Liver (tissue), 9 donors: Measurements from ENCODE around the gene SASH1. TPM values are rescaled to one million over a fixed set of nuclear protein-coding genes. Genes with fewer than 3 reads are reported as not detected.

Source experiments
- DNase-seq: peaks from one replicate; pipeline ENCODE4 v3.0.0-alpha.2; 2017; ENCODE audit warnings: low spot score
- H3K27ac ChIP-seq, 2 donors: one replicate each; pipeline ENCODE4 v1.7.0; 2013; ENCODE audit warnings: inconsistent platforms in 2 of 2, low read length in 2 of 2, control low read depth in 1 of 2, low read depth in 1 of 2, mild to moderate bottlenecking in 1 of 2
- H3K27me3 ChIP-seq, 4 donors: one replicate each; pipeline versions ENCODE4 v1.6.1 to v1.7.0; 2013; ENCODE audit warnings: low read length in 3 of 4, inconsistent platforms in 1 of 4, mild to moderate bottlenecking in 1 of 4, moderate library complexity in 1 of 4; ENCODE audit not compliant: control insufficient read depth in 4 of 4, insufficient read depth in 4 of 4
- H3K36me3 ChIP-seq, 4 donors: one replicate each; pipeline versions ENCODE4 v1.6.1 to v1.7.0; 2013; ENCODE audit warnings: low read length in 3 of 4, mild to moderate bottlenecking in 3 of 4, low read depth in 1 of 4, moderate library complexity in 1 of 4; ENCODE audit not compliant: control insufficient read depth in 4 of 4, insufficient read depth in 3 of 4
- H3K4me1 ChIP-seq, 4 donors: one replicate each; pipeline versions ENCODE4 v1.6.1 to v1.7.0; 2013; ENCODE audit warnings: low read length in 3 of 4, mild to moderate bottlenecking in 3 of 4, moderate library complexity in 1 of 4; ENCODE audit not compliant: control insufficient read depth in 4 of 4, insufficient read depth in 4 of 4
- H3K4me3 ChIP-seq, 3 donors: one replicate each; pipeline versions ENCODE4 v1.6.1 to v1.7.0; 2013; ENCODE audit warnings: low read length in 3 of 3, control low read depth in 1 of 3, low read depth in 1 of 3, mild to moderate bottlenecking in 1 of 3
- H3K9ac ChIP-seq, 2 donors: one replicate each; pipeline ENCODE4 v1.7.0; 2013; ENCODE audit warnings: low read length in 2 of 2, mild to moderate bottlenecking in 2 of 2, moderate library complexity in 2 of 2, control low read depth in 1 of 2, low read depth in 1 of 2
- H3K9me3 ChIP-seq, 4 donors: one replicate each; pipeline versions ENCODE4 v1.6.1 to v1.7.0; 2013; ENCODE audit warnings: low read length in 3 of 4; ENCODE audit not compliant: control insufficient read depth in 4 of 4
- ATF3 ChIP-seq: IDR thresholded peaks from 2 replicates; pipeline ENCODE4 v1.6.1; 2016; ENCODE audit warnings: antibody characterized with exemption
- EGR1 ChIP-seq, 2 donors: IDR thresholded peaks; 2 replicates each; pipeline ENCODE4 v1.6.1; 2016 to 2018; ENCODE audit warnings: antibody characterized with exemption in 2 of 2, low read depth in 2 of 2
- FOXA1 ChIP-seq: IDR thresholded peaks from 2 replicates; pipeline ENCODE4 v1.6.1; 2016; ENCODE audit warnings: antibody characterized with exemption
- FOXA2 ChIP-seq: IDR thresholded peaks from 2 replicates; pipeline ENCODE4 v1.6.1; 2016; ENCODE audit warnings: antibody characterized with exemption
- GABPA ChIP-seq, 2 donors: IDR thresholded peaks in 1 of 2; conservative IDR thresholded peaks in 1 of 2; 2 replicates each; pipeline ENCODE4 v1.6.1; 2016; ENCODE audit warnings: antibody characterized with exemption in 2 of 2, mild to moderate bottlenecking in 1 of 2, moderate library complexity in 1 of 2
- HNF4A ChIP-seq, 2 donors: conservative IDR thresholded peaks; 2 replicates each; pipeline ENCODE4 v1.6.1; 2016; ENCODE audit warnings: antibody characterized with exemption in 2 of 2, mild to moderate bottlenecking in 2 of 2
- HNF4G ChIP-seq: IDR thresholded peaks from 2 replicates; pipeline ENCODE4 v1.6.1; 2016; ENCODE audit warnings: antibody characterized with exemption
- JUND ChIP-seq, 2 donors: IDR thresholded peaks; 2 replicates each; pipeline ENCODE4 v1.6.1; 2016; ENCODE audit warnings: antibody characterized with exemption in 2 of 2
- NR2F2 ChIP-seq: IDR thresholded peaks from 2 replicates; pipeline ENCODE4 v1.6.1; 2016; ENCODE audit warnings: antibody characterized with exemption
- RAD21 ChIP-seq, 2 donors: IDR thresholded peaks; 2 replicates each; pipeline ENCODE4 v1.6.1; 2016; ENCODE audit warnings: antibody characterized with exemption in 2 of 2, mild to moderate bottlenecking in 2 of 2
- REST ChIP-seq: IDR thresholded peaks from 2 replicates; pipeline ENCODE4 v1.6.1; 2016; ENCODE audit warnings: antibody characterized with exemption, mild to moderate bottlenecking
- RXRA ChIP-seq, 2 donors: IDR thresholded peaks; 2 replicates each; pipeline ENCODE4 v1.6.1; 2017 to 2018; ENCODE audit warnings: antibody characterized with exemption in 2 of 2, mild to moderate bottlenecking in 1 of 2
- SP1 ChIP-seq: IDR thresholded peaks from 2 replicates; pipeline ENCODE4 v1.6.1; 2018; ENCODE audit warnings: antibody characterized with exemption, mild to moderate bottlenecking
- TAF1 ChIP-seq: conservative IDR thresholded peaks from 2 replicates; pipeline ENCODE4 v1.6.1; 2016; ENCODE audit warnings: antibody characterized with exemption, mild to moderate bottlenecking
- YY1 ChIP-seq: IDR thresholded peaks from 2 replicates; pipeline ENCODE4 v1.6.1; 2016; ENCODE audit warnings: antibody characterized with exemption, mild to moderate bottlenecking
- WGBS: extraction: QIAGEN DNeasy Blood & Tissue Kit; methylation state at CpG from one replicate; pipeline ENCODE4 v1.1.7; 2013; 5-methylcytosine and 5-hydroxymethylcytosine counted together
- polyA plus RNA-seq, 2 donors: library from polyadenylated mRNA; stranded (reverse) in 1 of 2; unstranded in 1 of 2; fragments of 200-250 nt in 1 of 2; fragments of >200 nt in 1 of 2; fragmentation: Nextera tagmentation in 1 of 2; extraction: Ambion mirVana in 1 of 2; gene quantifications; one replicate each; pipeline versions ENCODE4 v1.2.1 to v1.2.3, GENCODE V29; 2013 to 2015
- total RNA-seq, 2 donors: library from RNA; depleted of rRNA; stranded (reverse); fragments of >200 nt; gene quantifications; one replicate each; pipeline ENCODE4 v1.2.3, GENCODE V29; 2014
- TF ChIP-seq, protein P1 (sequence below): IDR thresholded peaks from 2 replicates; pipeline ENCODE4 v1.6.1; 2016; ENCODE audit warnings: antibody characterized with exemption
- TF ChIP-seq, protein P2 (sequence below): fragments of 150-350 bp; IDR thresholded peaks from 2 replicates; pipeline ENCODE4 v1.5.1; 2017; ENCODE audit warnings: improper control_type of control experiment, low read depth, low read length; ENCODE audit not compliant: missing input control
- donor health status: healthy.
- donor health status: healthy.
- donor health status: healthy.
- donor health status: healthy.
- donor health status: healthy.

The SASH1 gene
- total and polyA plus RNA-seq, 4 donors: 3.5 to 16.4 (median 7.6) TPM

- Histone ChIP-seq H3K36me3 (no peaks in the 10 kb centered on the region), H3K4me3 (no peak overlapping the region), H3K27me3 (no peaks in the 10 kb centered on the region), H3K9ac (no peak overlapping the region), H3K9me3 (no peaks in the 10 kb centered on the region), H3K4me1 (no peaks in the 10 kb centered on the region), H3K27ac (no peak overlapping the region)
- TF ChIP-seq RXRA (IDR thresholded peaks at IDR 0.05) (no peak), JUND (IDR thresholded peaks at IDR 0.05) (no peak), FOXA1 (no peak), HNF4G (no peak), FOXA2 (no peak), TAF1 (no peak), NR2F2 (no peak), HNF4A (conservative IDR thresholded peaks at IDR 0.05) (no peak), EGR1 (IDR thresholded peaks at IDR 0.05; ENCODE audit: low read depth in 2 of 2) (no peak), GABPA (IDR thresholded peaks at IDR 0.05 in 1 of 2, conservative IDR thresholded peaks at IDR 0.05 in 1 of 2) (no peak), REST (no peak), YY1 (no peak), ATF3 (no peak)
- TF ChIP-seq, protein P1, sequence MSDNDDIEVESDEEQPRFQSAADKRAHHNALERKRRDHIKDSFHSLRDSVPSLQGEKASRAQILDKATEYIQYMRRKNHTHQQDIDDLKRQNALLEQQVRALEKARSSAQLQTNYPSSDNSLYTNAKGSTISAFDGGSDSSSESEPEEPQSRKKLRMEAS: no peak
- no peak for DNase-seq
These were observed 33.3 kb upstream of the SASH1 start for GRCh38 chr6:148309301-148309700.

DNA sequence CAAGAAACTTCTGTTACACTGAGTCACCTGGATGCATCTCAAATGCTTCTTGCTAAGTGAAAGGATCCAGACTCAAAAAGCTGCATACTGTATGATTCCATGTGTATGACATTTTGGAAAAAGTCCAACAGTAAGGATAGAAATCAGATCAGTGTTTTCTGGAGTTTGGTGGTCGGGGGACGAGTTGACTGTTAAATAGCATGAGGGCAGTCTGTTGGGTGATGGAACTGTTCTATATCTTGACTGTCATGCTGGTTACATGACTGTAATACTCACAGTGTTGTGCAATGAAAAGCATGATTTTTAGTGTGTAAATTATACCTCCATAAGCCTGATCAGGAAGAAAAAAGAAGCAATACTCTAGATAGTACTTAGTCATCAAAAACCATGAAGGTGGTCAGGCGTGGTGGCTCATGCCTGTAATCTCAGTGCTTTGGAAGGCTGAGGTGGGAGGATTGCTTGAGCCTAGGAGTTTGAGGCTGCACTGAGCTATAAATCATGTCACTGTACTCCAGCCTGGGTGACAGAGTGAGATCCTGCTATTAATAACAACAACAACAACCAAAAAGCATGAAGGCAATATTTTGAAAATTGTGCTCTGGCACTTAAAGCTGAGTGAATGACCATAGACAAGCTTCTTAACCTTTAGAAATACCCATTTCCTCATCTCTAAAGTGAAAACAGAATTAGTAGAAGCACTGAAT is 30.5 kb upstream of the SASH1 start:
- Histone ChIP-seq H3K27ac (no peak overlapping the region), H3K36me3 (no peaks in the 10 kb centered on the region), H3K9me3 (no peaks in the 10 kb centered on the region), H3K4me3 (no peak overlapping the region), H3K27me3 (no peaks in the 10 kb centered on the region), H3K4me1 (no peaks in the 10 kb centered on the region), H3K9ac (no peak overlapping the region)
- DNase-seq: no peak
- TF ChIP-seq, protein P2, sequence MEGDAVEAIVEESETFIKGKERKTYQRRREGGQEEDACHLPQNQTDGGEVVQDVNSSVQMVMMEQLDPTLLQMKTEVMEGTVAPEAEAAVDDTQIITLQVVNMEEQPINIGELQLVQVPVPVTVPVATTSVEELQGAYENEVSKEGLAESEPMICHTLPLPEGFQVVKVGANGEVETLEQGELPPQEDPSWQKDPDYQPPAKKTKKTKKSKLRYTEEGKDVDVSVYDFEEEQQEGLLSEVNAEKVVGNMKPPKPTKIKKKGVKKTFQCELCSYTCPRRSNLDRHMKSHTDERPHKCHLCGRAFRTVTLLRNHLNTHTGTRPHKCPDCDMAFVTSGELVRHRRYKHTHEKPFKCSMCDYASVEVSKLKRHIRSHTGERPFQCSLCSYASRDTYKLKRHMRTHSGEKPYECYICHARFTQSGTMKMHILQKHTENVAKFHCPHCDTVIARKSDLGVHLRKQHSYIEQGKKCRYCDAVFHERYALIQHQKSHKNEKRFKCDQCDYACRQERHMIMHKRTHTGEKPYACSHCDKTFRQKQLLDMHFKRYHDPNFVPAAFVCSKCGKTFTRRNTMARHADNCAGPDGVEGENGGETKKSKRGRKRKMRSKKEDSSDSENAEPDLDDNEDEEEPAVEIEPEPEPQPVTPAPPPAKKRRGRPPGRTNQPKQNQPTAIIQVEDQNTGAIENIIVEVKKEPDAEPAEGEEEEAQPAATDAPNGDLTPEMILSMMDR: no peak
- TF ChIP-seq HNF4A (conservative IDR thresholded peaks at IDR 0.05) (no peak), REST (no peak), JUND (IDR thresholded peaks at IDR 0.05) (no peak), RAD21 (IDR thresholded peaks at IDR 0.05) (no peak), FOXA2 (no peak), RXRA (IDR thresholded peaks at IDR 0.05) (no peak), NR2F2 (no peak), FOXA1 (no peak), SP1 (no peak), TAF1 (no peak), GABPA (IDR thresholded peaks at IDR 0.05 in 1 of 2, conservative IDR thresholded peaks at IDR 0.05 in 1 of 2) (no peak)
- TF ChIP-seq, protein P1: no peak
- WGBS: 82% methylated on average over 3 of the region's 3 CpGs
